8988T (cell line): Measurements from ENCODE around the gene CMIP.

Experiments
- DNase-seq: peaks from one replicate; pipeline ENCODE4 v3.0.0; 2011

CMIP gene

GRCh38 chr16:81448154-81449131 lies 3.8 kb downstream of the CMIP start:
- no peak for DNase-seq

- DNase-seq, result no peak
Observed at GRCh38 chr16:81449241-81449640, 4.6 kb downstream of the CMIP start.

DNA sequence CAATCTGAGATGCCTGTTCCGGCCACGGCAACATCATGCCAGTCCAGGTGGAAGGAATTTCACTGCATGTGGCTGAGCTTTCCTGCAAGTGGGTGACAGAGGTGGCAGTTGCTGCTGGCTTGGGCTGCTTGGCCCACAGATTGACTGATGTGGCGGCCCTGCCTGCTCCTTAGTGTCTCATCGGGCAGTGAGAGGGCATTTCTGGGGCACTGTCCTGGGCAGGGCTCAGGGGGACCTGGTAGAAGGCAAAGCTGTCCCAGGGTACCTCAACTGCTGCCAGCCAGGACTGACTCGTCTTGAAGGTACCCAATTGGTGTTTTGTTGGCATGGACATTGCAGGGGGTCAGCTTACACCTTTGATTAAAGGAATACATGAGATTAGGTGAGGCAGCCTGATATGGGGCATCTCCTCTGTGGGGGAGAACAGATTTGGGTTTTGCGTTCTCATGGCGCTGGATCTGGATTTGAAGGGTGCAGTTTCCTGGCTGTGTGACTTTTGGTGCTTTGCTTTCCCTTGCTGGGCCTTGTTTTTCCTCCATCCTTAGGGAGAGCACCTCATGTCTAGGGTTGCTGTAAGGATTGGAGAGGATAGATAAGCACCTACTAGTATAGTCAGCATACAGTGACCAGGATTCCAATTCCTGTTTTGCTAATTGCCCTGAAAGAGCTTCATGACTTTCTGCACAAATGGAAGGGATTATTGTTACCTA lies 5.4 kb downstream of the CMIP start:
- DNase-seq, result no peak

GRCh38 chr16:81450783-81451491 lies 6.3 kb downstream of the CMIP start:
- DNase-seq, result no peak

GRCh38 chr16:81451753-81452680 lies 7.4 kb downstream of the CMIP start:
- no peak for DNase-seq

DNA sequence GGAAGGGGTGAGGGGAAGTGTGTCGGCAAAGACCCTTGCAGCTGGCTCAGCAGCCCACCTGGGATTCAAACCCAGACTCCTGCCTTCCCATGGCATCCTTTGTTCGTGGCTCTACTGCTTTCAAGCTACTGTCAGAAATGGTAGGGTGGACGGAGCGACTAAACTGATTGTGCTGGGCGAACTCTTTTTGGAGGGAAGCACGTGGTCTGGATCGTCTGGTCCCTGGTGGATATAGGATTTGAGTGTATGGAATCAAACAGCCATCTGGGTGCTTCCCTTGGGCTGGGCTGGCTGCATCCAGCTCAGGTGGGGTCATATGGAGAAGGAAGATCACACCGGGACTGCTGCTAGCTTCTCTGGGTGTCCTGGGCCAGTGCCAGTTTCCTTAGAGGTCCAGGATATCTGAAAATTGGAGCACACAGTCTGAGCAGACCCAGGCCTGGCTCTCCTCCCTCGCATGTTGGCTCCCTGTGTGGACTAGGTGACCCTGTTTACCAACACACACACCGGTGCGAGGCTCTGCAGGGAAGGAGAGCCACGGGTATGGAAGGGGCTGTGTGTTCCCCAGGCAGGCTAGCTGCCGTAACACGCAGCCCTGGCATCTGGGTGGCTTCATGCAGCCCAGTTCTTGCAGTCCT lies 8.6 kb downstream of the CMIP start:
- DNase-seq, result no peak

- no peak for DNase-seq
Observed at GRCh38 chr16:81454044-81454443, 9.4 kb downstream of the CMIP start.

- no peak for DNase-seq
Observed at GRCh38 chr16:81455006-81455405, 10.4 kb downstream of the CMIP start.

DNA sequence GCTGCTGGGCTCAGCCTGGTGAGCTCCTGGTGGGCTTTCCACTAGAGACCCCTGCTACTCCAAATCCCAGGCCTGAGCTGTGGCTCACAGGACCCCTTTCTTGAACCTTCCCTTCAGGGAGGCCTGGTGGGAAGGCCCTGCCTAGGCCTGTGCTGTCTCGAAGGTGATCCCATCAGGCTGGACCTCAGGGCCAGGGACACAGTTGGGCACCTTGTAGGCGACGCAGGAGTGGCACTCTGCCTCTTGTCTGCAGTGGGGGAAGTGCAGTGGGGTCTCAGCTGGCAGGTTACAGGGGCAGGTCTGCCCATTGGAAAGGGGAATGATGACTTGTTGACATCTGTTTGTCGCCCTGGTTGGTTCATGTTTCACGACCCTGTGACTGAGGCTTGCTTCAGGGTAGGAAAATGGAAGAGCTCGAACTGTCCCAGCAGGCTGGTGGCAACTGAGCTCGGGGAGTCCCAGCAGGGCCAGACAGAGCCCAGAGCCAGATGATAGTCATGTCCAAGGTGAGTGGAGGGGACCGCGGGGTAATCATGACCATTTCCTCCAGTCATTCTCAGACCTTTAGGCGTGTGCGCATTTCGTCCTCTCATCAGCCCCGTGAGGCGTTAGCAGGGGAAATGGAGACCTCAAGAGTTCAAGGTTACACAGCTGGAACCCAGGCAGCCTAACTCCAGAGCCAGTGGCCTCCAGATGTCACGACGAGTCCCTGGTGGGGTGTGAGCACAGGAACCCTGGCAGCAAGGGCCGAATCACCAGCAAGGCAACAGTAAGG lies 11.3 kb downstream of the CMIP start:
- DNase-seq, result no peak

GRCh38 chr16:81456523-81457325 lies 12.1 kb downstream of the CMIP start:
- no peak for DNase-seq

DNA sequence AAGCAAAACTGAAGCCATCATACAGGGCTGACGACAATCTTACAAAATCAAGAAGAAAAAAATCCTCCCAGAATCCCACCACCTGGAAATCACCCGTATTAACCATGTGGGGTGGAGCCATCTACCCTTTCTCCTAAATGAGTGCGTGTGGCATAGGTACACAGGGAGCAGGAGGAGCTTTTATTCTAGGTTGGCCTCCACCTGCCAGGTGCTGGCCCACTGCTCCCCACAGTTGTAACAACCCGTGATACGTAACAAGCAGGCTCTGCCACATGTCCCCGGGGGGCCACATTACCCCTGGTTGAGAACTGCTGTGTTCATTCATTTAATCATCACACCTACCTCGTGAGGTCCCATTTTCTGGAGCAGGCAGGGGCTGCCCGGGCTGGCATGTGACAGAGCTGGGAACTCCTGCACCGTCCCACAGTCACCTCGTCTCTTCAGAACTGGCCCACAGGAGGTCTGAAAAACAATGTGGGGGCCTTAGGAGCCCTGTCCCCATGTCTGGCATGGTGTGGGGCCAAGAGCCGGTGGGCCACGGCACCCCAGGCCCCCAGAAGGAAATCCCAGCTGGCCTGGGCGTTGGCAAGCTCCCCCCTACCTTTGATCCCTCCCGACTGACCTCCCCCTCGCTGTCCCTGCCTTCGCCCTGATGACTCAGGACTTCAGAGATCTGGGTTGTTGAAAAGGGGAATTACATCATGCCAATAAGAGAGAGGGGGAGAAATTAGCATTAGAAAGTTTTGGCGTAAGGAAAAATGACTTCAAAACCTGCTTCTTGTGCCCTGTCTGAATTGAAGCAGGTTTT lies 12.9 kb downstream of the CMIP start:
- no peak for DNase-seq

- no peak for DNase-seq
Observed at GRCh38 chr16:81458149-81458669, 13.6 kb downstream of the CMIP start.

DNA sequence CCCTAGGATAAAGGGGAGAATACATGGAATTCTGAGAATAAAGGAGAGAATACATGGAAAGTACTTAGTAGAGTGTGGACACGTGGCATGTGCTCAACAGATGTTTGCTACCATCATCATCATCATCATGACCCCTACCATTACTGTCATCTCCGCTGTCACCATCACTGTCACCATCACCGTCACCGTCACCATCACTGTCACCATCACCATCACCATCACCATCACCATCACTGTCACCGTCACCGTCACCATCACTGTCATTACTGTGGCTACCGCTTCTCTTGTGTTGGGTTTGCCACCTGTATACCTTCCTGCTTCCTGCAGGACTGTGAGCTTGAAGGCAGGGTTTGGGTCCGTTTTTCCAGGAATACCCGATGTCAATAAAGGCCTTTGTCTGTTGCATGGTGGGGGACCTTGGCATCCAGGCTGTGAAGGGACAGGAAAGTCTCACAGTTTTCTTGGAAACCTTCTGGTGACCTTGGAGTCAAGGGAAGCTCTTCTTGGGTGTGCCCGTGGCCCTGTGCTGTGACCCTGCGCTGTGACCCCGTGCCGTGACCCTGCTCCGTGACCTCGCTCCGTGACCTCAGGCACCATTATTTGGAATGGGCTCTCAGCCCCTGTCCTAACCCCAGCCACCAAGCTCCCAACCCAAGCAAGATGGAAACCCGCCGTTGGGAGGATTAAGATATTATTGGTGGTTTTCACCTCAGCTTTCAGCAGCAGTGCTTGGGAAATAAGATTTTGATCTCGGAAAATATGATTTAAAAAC lies 14.4 kb downstream of the CMIP start:
- no peak for DNase-seq

- no peak for DNase-seq
Observed at GRCh38 chr16:81460075-81460474, 15.5 kb downstream of the CMIP start.

DNA sequence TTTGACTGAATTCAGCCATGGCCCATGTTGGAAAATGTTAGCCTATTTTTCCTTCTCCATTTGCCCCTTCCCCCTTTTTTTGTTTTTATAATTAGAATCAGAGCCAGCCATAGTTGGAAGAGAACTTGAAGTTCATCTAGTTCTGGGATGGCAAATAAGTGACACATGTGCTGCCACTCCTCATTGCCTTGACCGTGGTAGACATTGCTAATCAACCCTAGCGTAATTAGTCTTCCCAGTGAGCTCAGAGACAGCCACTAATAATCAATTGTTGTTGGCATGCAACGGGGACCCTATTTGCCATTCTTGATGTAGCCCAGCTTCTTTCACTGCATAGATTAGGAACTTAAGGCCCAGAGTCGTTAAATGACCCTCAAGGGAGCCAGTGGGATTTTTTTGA lies 16.6 kb downstream of the CMIP start:
- DNase-seq, result no peak

GRCh38 chr16:81461766-81462165 lies 17.2 kb downstream of the CMIP start:
- no peak for DNase-seq

GRCh38 chr16:81462683-81463082 lies 18.1 kb downstream of the CMIP start:
- DNase-seq, result no peak

GRCh38 chr16:81463296-81463890 lies 18.8 kb downstream of the CMIP start:
- no peak for DNase-seq
